Measurements from ENCODE around the gene ZSCAN4.

The ZSCAN4 gene

GRCh38 chr19:57668635-57669034 is at the start of gene ZSCAN4:
TSS of gene ZSCAN4 (plus strand) at chr19:57668935. CDS start at chr19:57676146, 7,211 bp downstream.
- no peak for DNase-seq (ENCODE audit: low spot score)

- DNase-seq (ENCODE audit: low spot score), result no peak
Measured at GRCh38 chr19:57620673-57621348, 47.9 kb upstream of the ZSCAN4 start.

- no peak for DNase-seq (ENCODE audit: low spot score)
Measured at GRCh38 chr19:57623091-57623490, 45.6 kb upstream of the ZSCAN4 start.

GRCh38 chr19:57632987-57633831 is 35.5 kb upstream of the ZSCAN4 start, which contains the start of gene ZNF211:
TSS of gene ZNF211 (plus strand) at chr19:57633168. CDS start at chr19:57633347, 179 bp downstream.
- DNase-seq (ENCODE audit: low spot score), result peak; percentile 79

GRCh38 chr19:57633832-57634131 is 35.0 kb upstream of the ZSCAN4 start:
- no peak for DNase-seq (ENCODE audit: low spot score)

- DNase-seq (ENCODE audit: low spot score), result no peak
Measured at GRCh38 chr19:57637379-57637778, 31.4 kb upstream of the ZSCAN4 start.

GRCh38 chr19:57641715-57642234 is 27.0 kb upstream of the ZSCAN4 start:
- DNase-seq (ENCODE audit: low spot score), result no peak

GRCh38 chr19:57642396-57643046 is 26.2 kb upstream of the ZSCAN4 start:
- DNase-seq (ENCODE audit: low spot score), result no peak

- DNase-seq (ENCODE audit: low spot score), result no peak
Measured at GRCh38 chr19:57643734-57644133, 25.0 kb upstream of the ZSCAN4 start.

- no peak for DNase-seq (ENCODE audit: low spot score)
Measured at GRCh38 chr19:57648331-57649003, 20.3 kb upstream of the ZSCAN4 start.

GRCh38 chr19:57651654-57651996 is 17.1 kb upstream of the ZSCAN4 start:
- DNase-seq (ENCODE audit: low spot score), result no peak

GRCh38 chr19:57653689-57654088 is 15.0 kb upstream of the ZSCAN4 start:
- DNase-seq (ENCODE audit: low spot score), result no peak

- no peak for DNase-seq (ENCODE audit: low spot score)
Measured at GRCh38 chr19:57655443-57655842, 13.3 kb upstream of the ZSCAN4 start.

GRCh38 chr19:57656346-57656745 is 12.4 kb upstream of the ZSCAN4 start:
- DNase-seq (ENCODE audit: low spot score), result no peak

- DNase-seq (ENCODE audit: low spot score), result no peak
Measured at GRCh38 chr19:57664269-57665127, 4.2 kb upstream of the ZSCAN4 start.

GRCh38 chr19:57665261-57665806 is 3.4 kb upstream of the ZSCAN4 start:
- DNase-seq (ENCODE audit: low spot score), result no peak

GRCh38 chr19:57667228-57667627 is 1.5 kb upstream of the ZSCAN4 start:
- no peak for DNase-seq (ENCODE audit: low spot score)

- DNase-seq (ENCODE audit: low spot score), result no peak
Measured at GRCh38 chr19:57671124-57671895, 2.6 kb downstream of the ZSCAN4 start.

GRCh38 chr19:57672466-57672865 is 3.7 kb downstream of the ZSCAN4 start:
- no peak for DNase-seq (ENCODE audit: low spot score)

- no peak for DNase-seq (ENCODE audit: low spot score)
Measured at GRCh38 chr19:57675881-57676280, 7.1 kb downstream of the ZSCAN4 start.
